Endothelial cell (in vitro differentiated cells): ENCODE results near the gene MED19. TPM values are rescaled to one million over a fixed set of nuclear protein-coding genes. Genes with fewer than 3 reads are reported as not detected.
A peak's percentile ranks its signal among the peaks of the same experiment; 100 is the strongest.
"Not testable (repeated sequence)": the region's sequence is repeated elsewhere in the genome, so short reads cannot be mapped to it uniquely, and the experiment has no call there.

Source experiments
- DNase-seq: peaks from one replicate; pipeline ENCODE4 v3.0.0; 2021; ENCODE audit warnings: low spot score
- H3K27ac Mint-ChIP-seq: one replicate; pipeline ENCODE4 v1.8.0; 2021; ENCODE audit warnings: mixed read lengths, inconsistent platforms; ENCODE audit not compliant: unreplicated experiment
- H3K27me3 Mint-ChIP-seq: one replicate; pipeline ENCODE4 v1.8.0; 2021; ENCODE audit warnings: mild to moderate bottlenecking, moderate library complexity, mixed read lengths, inconsistent platforms; ENCODE audit not compliant: unreplicated experiment
- H3K36me3 Mint-ChIP-seq: one replicate; pipeline ENCODE4 v1.8.0; 2021; ENCODE audit warnings: mild to moderate bottlenecking, low read depth, mixed read lengths, inconsistent platforms; ENCODE audit not compliant: unreplicated experiment
- H3K4me1 Mint-ChIP-seq: one replicate; pipeline ENCODE4 v1.8.0; 2021; ENCODE audit warnings: mild to moderate bottlenecking, mixed read lengths, inconsistent platforms; ENCODE audit not compliant: unreplicated experiment
- H3K4me3 Mint-ChIP-seq: one replicate; pipeline ENCODE4 v1.8.0; 2021; ENCODE audit warnings: mild to moderate bottlenecking, mixed read lengths, inconsistent platforms; ENCODE audit not compliant: unreplicated experiment
- H3K9me3 Mint-ChIP-seq: one replicate; pipeline ENCODE4 v1.8.0; 2021; ENCODE audit warnings: mixed read lengths, inconsistent platforms; ENCODE audit not compliant: unreplicated experiment
- total RNA-seq: library from RNA; stranded (reverse); fragmentation: NEBNext Ultra II Directional; extraction: Animal tissue kit (Norgen Biotek cat#: 25700); gene quantifications from one replicate; pipeline ENCODE4 v1.2.1, GENCODE V29; 2021; ENCODE audit not compliant: unreplicated experiment
- TF ChIP-seq, protein P1 (sequence below): fragments of 200-600 bp; sonication (generic); IDR thresholded peaks from one replicate; pipeline ENCODE4 v1.5.0; 2021; ENCODE audit warnings: antibody characterized with exemption; ENCODE audit not compliant: unreplicated experiment

MED19 gene
- total RNA-seq, 1 donor from 2014 or later = 20.5 TPM

- DNase-seq = no peak
- Mint-ChIP-seq H3K4me3 (no peak overlapping the region), H3K36me3 (no peaks in the 10 kb centered on the region), H3K27ac (no peak overlapping the region), H3K4me1 (peaks cover 20% of the 10 kb centered on the region), H3K9me3 (no peaks in the 10 kb centered on the region), H3K27me3 (peaks cover 9% of the 10 kb centered on the region)
- TF ChIP-seq, protein P1, sequence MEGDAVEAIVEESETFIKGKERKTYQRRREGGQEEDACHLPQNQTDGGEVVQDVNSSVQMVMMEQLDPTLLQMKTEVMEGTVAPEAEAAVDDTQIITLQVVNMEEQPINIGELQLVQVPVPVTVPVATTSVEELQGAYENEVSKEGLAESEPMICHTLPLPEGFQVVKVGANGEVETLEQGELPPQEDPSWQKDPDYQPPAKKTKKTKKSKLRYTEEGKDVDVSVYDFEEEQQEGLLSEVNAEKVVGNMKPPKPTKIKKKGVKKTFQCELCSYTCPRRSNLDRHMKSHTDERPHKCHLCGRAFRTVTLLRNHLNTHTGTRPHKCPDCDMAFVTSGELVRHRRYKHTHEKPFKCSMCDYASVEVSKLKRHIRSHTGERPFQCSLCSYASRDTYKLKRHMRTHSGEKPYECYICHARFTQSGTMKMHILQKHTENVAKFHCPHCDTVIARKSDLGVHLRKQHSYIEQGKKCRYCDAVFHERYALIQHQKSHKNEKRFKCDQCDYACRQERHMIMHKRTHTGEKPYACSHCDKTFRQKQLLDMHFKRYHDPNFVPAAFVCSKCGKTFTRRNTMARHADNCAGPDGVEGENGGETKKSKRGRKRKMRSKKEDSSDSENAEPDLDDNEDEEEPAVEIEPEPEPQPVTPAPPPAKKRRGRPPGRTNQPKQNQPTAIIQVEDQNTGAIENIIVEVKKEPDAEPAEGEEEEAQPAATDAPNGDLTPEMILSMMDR = no peak
Measured at GRCh38 chr11:57728829-57729228, 16.8 kb upstream of the MED19 start.

- no peaks in the 10 kb centered on the region for H3K36me3 Mint-ChIP-seq
- TF ChIP-seq, protein P1 = no peak
- no peak overlapping the region for H3K4me3 Mint-ChIP-seq
- no peak for DNase-seq
- H3K4me1 Mint-ChIP-seq = peaks cover 18% of the 10 kb centered on the region
- H3K9me3 Mint-ChIP-seq = no peaks in the 10 kb centered on the region
- peak overlapping the region; percentile 49 for H3K27ac Mint-ChIP-seq
- H3K27me3 Mint-ChIP-seq = peaks cover 9% of the 10 kb centered on the region
Measured at GRCh38 chr11:57727185-57727584, 15.2 kb upstream of the MED19 start.

DNA sequence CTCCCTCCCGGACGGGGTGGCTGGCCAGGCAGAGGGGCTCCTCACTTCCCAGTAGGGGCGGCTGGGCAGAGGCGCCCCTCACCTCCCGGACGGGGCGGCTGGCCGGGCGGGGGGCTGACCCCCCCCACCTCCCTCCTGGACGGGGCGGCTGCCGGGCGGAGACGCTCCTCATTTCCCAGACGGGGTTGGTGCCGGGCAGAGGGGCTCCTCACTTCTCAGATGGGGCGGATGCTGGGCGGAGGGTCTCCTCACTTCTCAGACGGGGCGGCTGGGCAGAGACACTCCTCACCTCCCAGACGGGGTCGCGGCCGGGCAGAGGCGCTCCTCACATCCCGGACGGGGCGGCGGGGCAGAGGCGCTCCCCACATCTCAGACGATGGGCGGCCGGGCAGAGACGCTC is 4.7 kb upstream of the MED19 start:
- H3K9me3 Mint-ChIP-seq, H3K27ac Mint-ChIP-seq, DNase-seq, H3K36me3 Mint-ChIP-seq, H3K27me3 Mint-ChIP-seq, H3K4me3 Mint-ChIP-seq: not testable (repeated sequence)
- peaks cover 17% of the 10 kb centered on the region for H3K4me1 Mint-ChIP-seq

DNA sequence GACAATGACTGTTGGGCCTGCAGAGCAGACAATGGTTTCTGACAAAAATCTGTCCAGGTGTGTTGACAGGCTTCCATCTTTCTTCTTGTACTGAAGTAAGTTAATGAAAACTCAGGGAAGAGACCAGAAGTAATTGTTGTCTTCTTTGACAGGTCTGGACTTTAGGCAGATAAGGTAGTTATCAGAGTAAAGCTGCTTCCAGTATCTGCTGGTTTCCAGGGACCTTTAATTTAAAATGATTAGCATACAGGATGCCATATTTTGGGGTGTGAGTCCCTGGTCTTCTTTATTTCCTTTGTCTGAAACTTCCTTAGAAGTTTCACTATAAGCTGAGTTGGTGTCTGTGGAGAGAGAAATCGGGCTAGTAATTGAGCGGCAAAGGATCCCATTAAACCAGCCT is 1.8 kb upstream of the MED19 start:
- H3K27ac Mint-ChIP-seq = no peak overlapping the region
- TF ChIP-seq, protein P1 = no peak

DNA sequence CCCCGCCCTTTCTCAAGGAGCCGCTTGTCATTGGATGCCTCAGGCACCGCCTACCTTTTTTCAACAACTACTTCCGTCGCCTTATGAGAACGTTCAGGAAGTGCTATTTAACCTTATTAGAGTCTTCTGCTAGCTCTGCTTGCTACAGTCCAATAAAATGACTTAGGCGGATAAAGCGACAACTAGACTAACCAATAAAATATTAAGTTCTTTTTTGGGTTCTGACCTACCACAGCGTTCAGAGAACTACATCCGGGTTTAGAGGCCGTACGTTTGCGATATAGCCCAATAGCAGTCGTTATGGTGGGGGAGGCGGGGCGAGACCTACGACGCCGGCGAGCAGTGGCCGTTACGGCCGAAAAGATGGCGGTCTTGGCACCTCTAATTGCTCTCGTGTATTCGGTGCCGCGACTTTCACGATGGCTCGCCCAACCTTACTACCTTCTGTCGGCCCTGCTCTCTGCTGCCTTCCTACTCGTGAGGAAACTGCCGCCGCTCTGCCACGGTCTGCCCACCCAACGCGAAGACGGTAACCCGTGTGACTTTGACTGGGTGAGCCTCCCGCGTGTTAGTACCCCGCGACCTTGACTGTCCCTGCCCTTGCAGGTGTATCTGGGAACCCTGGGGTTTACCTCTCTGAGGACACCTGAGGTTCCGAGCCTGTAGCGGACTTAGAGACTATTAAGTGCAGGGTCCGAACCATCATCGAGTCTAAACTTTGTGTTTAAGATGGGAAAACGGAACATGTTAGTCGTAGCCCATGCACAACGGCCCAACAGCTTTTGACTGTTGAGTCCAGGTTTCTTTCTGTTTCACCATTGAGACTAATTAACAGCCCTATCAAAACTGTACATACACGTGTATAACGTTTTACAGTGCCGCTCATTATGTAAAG is 488 bp upstream of the MED19 start, which contains the start of gene TMX2:
Gene TMX2, plus strand, starts transcription at position 338 of the 895 bp plus-strand sequence. Its CDS starts 26 bp downstream, at position 364.
- peak; percentile 84 for DNase-seq
- H3K4me1 Mint-ChIP-seq = peaks cover 25% of the 10 kb centered on the region
- TF ChIP-seq, protein P1 = no peak
- H3K27me3 Mint-ChIP-seq = peaks cover 7% of the 10 kb centered on the region
- H3K36me3 Mint-ChIP-seq = peaks cover 4% of the 10 kb centered on the region
- H3K9me3 Mint-ChIP-seq = no peaks in the 10 kb centered on the region
- peak within 1 kb of the TSS; percentile 97 for H3K4me3 Mint-ChIP-seq
- H3K27ac Mint-ChIP-seq = peak within 1 kb of the TSS; percentile 95

More for the DNA sequence above, 1.8 kb upstream of the MED19 start:
- Mint-ChIP-seq H3K27me3 (peaks cover 7% of the 10 kb centered on the region), H3K36me3 (peaks cover 10% of the 10 kb centered on the region), H3K4me1 (peaks cover 25% of the 10 kb centered on the region), H3K4me3 (peak overlapping the region; percentile 97), H3K9me3 (no peaks in the 10 kb centered on the region)
- DNase-seq = no peak
